HG03378 (cell line): ENCODE results near the gene GMEB1.
"Not testable (repeated sequence)": the region's sequence is repeated elsewhere in the genome, so short reads cannot be mapped to it uniquely, and the experiment has no call there.

Experiments used
- ATAC-seq: cut with Tn5 transposase; IDR thresholded peaks from one replicate; pipeline ENCODE4 v1.9.1; 2021; ENCODE audit warnings: mild to moderate bottlenecking, moderate library complexity; ENCODE audit not compliant: unreplicated experiment

GMEB1 gene

GRCh38 chr1:28668956-28669723 lies 556 bp downstream of the GMEB1 start:
- no peak for ATAC-seq

- ATAC-seq = no peak
These were observed 2.7 kb downstream of the GMEB1 start for GRCh38 chr1:28671254-28671780.

- ATAC-seq = not testable (repeated sequence)
These were observed 4.4 kb downstream of the GMEB1 start for GRCh38 chr1:28672971-28673370.

GRCh38 chr1:28675924-28676257 lies 7.3 kb downstream of the GMEB1 start:
- no peak for ATAC-seq

- no peak for ATAC-seq
These were observed 11.6 kb downstream of the GMEB1 start for GRCh38 chr1:28680151-28680550.

GRCh38 chr1:28682840-28683239 lies 14.3 kb downstream of the GMEB1 start:
- no peak for ATAC-seq

GRCh38 chr1:28684937-28685336 lies 16.4 kb downstream of the GMEB1 start:
- ATAC-seq = no peak

- not testable (repeated sequence) for ATAC-seq
These were observed 23.0 kb downstream of the GMEB1 start for GRCh38 chr1:28691627-28692026.

GRCh38 chr1:28703629-28704028 lies 35.0 kb downstream of the GMEB1 start:
- no peak for ATAC-seq

- no peak for ATAC-seq
These were observed 47.8 kb downstream of the GMEB1 start for GRCh38 chr1:28716336-28716735.

GRCh38 chr1:28718166-28718565 lies 49.6 kb downstream of the GMEB1 start:
- no peak for ATAC-seq

GRCh38 chr1:28718586-28719331 lies 50.2 kb downstream of the GMEB1 start:
- no peak for ATAC-seq

GRCh38 chr1:28719332-28719619 lies 50.7 kb downstream of the GMEB1 start:
- no peak for ATAC-seq

GRCh38 chr1:28720376-28720775 lies 51.8 kb downstream of the GMEB1 start:
- ATAC-seq = no peak

GRCh38 chr1:28721927-28722326 lies 53.3 kb downstream of the GMEB1 start:
- not testable (repeated sequence) for ATAC-seq

GRCh38 chr1:28725365-28725764 lies 56.8 kb downstream of the GMEB1 start:
- ATAC-seq = not testable (repeated sequence)

- no peak for ATAC-seq
These were observed 67.4 kb downstream of the GMEB1 start for GRCh38 chr1:28735961-28736449.

GRCh38 chr1:28736450-28737306 lies 68.1 kb downstream of the GMEB1 start, which contains the start of gene YTHDF2:
TSS of gene YTHDF2 (plus strand) at chr1:28736940. CDS start at chr1:28737121, 181 bp downstream.
- ATAC-seq = peak; percentile 68

GRCh38 chr1:28737307-28738132 lies 68.9 kb downstream of the GMEB1 start:
- ATAC-seq = peak; percentile 4

- no peak for ATAC-seq
These were observed 71.5 kb downstream of the GMEB1 start for GRCh38 chr1:28740118-28740517.
